Forelimb muscle (tissue), 1 donor: ENCODE measurements around the gene NMD3. TPM values are rescaled to one million over a fixed set of nuclear protein-coding genes. Genes with fewer than 3 reads are reported as not detected.
A peak's percentile ranks its signal among the peaks of the same experiment; 100 is the strongest.

Experiments
- DNase-seq: peaks from one replicate; pipeline ENCODE4 v3.0.0-alpha.2; 2013; ENCODE audit warnings: low read depth
- polyA plus RNA-seq: library from polyadenylated mRNA; unstranded; fragments of 120-200 nt; gene quantifications from one replicate; pipeline ENCODE4 v1.2.1, GENCODE V29; 2013; ENCODE audit not compliant: insufficient read length

Gene NMD3
- polyA plus RNA-seq, 1 donor: 38.0 TPM

- DNase-seq: no peak
Measured at GRCh38 chr3:161230621-161231171, 9.6 kb downstream of the NMD3 start.

- DNase-seq: no peak
Measured at GRCh38 chr3:161231861-161232260, 10.8 kb downstream of the NMD3 start.

GRCh38 chr3:161233557-161233956 lies 12.4 kb downstream of the NMD3 start:
- no peak for DNase-seq

GRCh38 chr3:161236240-161236639 lies 15.1 kb downstream of the NMD3 start:
- no peak for DNase-seq

GRCh38 chr3:161239700-161240099 lies 18.6 kb downstream of the NMD3 start:
- no peak for DNase-seq

- DNase-seq: no peak
Measured at GRCh38 chr3:161244538-161244937, 23.4 kb downstream of the NMD3 start.

GRCh38 chr3:161247049-161247448 lies 25.9 kb downstream of the NMD3 start:
- no peak for DNase-seq

- DNase-seq: no peak
Measured at GRCh38 chr3:161250116-161250515, 29.0 kb downstream of the NMD3 start.

GRCh38 chr3:161251716-161252115 lies 30.6 kb downstream of the NMD3 start:
- DNase-seq: no peak

GRCh38 chr3:161252143-161252542 lies 31.0 kb downstream of the NMD3 start:
- no peak for DNase-seq

- DNase-seq: peak; percentile 47
Measured at GRCh38 chr3:161253711-161254110, 32.6 kb downstream of the NMD3 start.

- no peak for DNase-seq
Measured at GRCh38 chr3:161254861-161255260, 33.8 kb downstream of the NMD3 start.

- DNase-seq: no peak
Measured at GRCh38 chr3:161263057-161263456, 41.9 kb downstream of the NMD3 start.

GRCh38 chr3:161264852-161265251 lies 43.7 kb downstream of the NMD3 start:
- no peak for DNase-seq

- DNase-seq: no peak
Measured at GRCh38 chr3:161265916-161266571, 44.9 kb downstream of the NMD3 start.

GRCh38 chr3:161266731-161267150 lies 45.6 kb downstream of the NMD3 start:
- DNase-seq: no peak

- DNase-seq: no peak
Measured at GRCh38 chr3:161267646-161268045, 46.5 kb downstream of the NMD3 start.

- no peak for DNase-seq
Measured at GRCh38 chr3:161268601-161269000, 47.5 kb downstream of the NMD3 start.

- no peak for DNase-seq
Measured at GRCh38 chr3:161270991-161271390, 49.9 kb downstream of the NMD3 start.

GRCh38 chr3:161271646-161272045 lies 50.5 kb downstream of the NMD3 start:
- no peak for DNase-seq

- DNase-seq: no peak
Measured at GRCh38 chr3:161272524-161272923, 51.4 kb downstream of the NMD3 start.

GRCh38 chr3:161273589-161274218 lies 52.6 kb downstream of the NMD3 start:
- DNase-seq: no peak

GRCh38 chr3:161274691-161275298 lies 53.7 kb downstream of the NMD3 start:
- no peak for DNase-seq
